SK-N-MC (cell line): ENCODE measurements around the gene DAAM2.

Experiments
- EZH2 ChIP-seq: fragments of 200-600 bp; sonication (generic); IDR thresholded peaks from one replicate; pipeline ENCODE4 v1.6.1; 2017; ENCODE audit warnings: antibody characterized with exemption
- FOXP2 ChIP-seq: optimal IDR thresholded peaks from 2 replicates; pipeline ENCODE3; 2011; ENCODE audit warnings: mild to moderate bottlenecking, moderate library complexity; ENCODE audit not compliant: insufficient read depth; ENCODE audit errors: extremely low read length, control extremely low read depth
- POLR2AphosphoS5 ChIP-seq: IDR thresholded peaks from 2 replicates; pipeline ENCODE4 v1.6.1; 2012; ENCODE audit warnings: mild to moderate bottlenecking, low read depth, low read length, borderline replicate concordance

GRCh38 chr6:39859025-39859424 lies 66.8 kb downstream of the DAAM2 start:
- TF ChIP-seq EZH2 (no peak), POLR2AphosphoS5 (no peak), FOXP2 (no peak)
